Tibial nerve (tissue), 4 donors: ENCODE results near the gene GPR150.

Source experiments
- EP300 ChIP-seq, 2 donors: sonication (generic); formaldehyde crosslinking; IDR thresholded peaks; one replicate each; pipeline ENCODE4 v1.6.1; 2017; ENCODE audit warnings: antibody characterized with exemption in 2 of 2, mild to moderate bottlenecking in 1 of 2
- POLR2A ChIP-seq, 2 donors: fragments of 450-650 bp; IDR thresholded peaks; one replicate each; pipeline ENCODE4 v1.6.1; 2017; ENCODE audit warnings: antibody characterized with exemption in 2 of 2, mild to moderate bottlenecking in 2 of 2, moderate library complexity in 2 of 2
- TF ChIP-seq, protein P1 (sequence below), 5 experiments: fragments of 200-600 bp in 3 of 5; fragments of 450-650 bp in 2 of 5; sonication (generic) in 3 of 5; IDR thresholded peaks; one replicate each; pipeline ENCODE4 v1.5.1; 2016 to 2019; ENCODE audit warnings: antibody characterized with exemption in 5 of 5, mild to moderate bottlenecking in 3 of 5, moderate library complexity in 2 of 5

- TF ChIP-seq, protein P1, sequence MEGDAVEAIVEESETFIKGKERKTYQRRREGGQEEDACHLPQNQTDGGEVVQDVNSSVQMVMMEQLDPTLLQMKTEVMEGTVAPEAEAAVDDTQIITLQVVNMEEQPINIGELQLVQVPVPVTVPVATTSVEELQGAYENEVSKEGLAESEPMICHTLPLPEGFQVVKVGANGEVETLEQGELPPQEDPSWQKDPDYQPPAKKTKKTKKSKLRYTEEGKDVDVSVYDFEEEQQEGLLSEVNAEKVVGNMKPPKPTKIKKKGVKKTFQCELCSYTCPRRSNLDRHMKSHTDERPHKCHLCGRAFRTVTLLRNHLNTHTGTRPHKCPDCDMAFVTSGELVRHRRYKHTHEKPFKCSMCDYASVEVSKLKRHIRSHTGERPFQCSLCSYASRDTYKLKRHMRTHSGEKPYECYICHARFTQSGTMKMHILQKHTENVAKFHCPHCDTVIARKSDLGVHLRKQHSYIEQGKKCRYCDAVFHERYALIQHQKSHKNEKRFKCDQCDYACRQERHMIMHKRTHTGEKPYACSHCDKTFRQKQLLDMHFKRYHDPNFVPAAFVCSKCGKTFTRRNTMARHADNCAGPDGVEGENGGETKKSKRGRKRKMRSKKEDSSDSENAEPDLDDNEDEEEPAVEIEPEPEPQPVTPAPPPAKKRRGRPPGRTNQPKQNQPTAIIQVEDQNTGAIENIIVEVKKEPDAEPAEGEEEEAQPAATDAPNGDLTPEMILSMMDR (IDR thresholded peaks at IDR 0.05): no peak
- no peak for TF ChIP-seq POLR2A (IDR thresholded peaks at IDR 0.05)
- no peak for TF ChIP-seq EP300 (IDR thresholded peaks at IDR 0.05)
These were observed 2.1 kb downstream of the GPR150 start for GRCh38 chr5:95621839-95622629.
